NCI-H2107 (cell line): ENCODE data around the gene KLC4.
"Not testable (repeated sequence)": the region's sequence is repeated elsewhere in the genome, so short reads cannot be mapped to it uniquely, and the experiment has no call there.

ENCODE experiments used
- DNase-seq: peaks from one replicate; lab custom pipeline; 2025; lab: John Stamatoyannopoulos, UW

KLC4 gene

GRCh38 chr6:43036712-43037111 is 22.7 kb upstream of the KLC4 start:
- DNase-seq: no peak

- no peak for DNase-seq
Observed at GRCh38 chr6:43037197-43037596, 22.2 kb upstream of the KLC4 start.

- no peak for DNase-seq
Observed at GRCh38 chr6:43037706-43038105, 21.7 kb upstream of the KLC4 start.

GRCh38 chr6:43038727-43039126 is 20.7 kb upstream of the KLC4 start:
- no peak for DNase-seq

- no peak for DNase-seq
Observed at GRCh38 chr6:43040542-43041257, 18.7 kb upstream of the KLC4 start.

- not testable (repeated sequence) for DNase-seq
Observed at GRCh38 chr6:43041475-43041874, 18.0 kb upstream of the KLC4 start.

GRCh38 chr6:43043310-43043709 is 16.1 kb upstream of the KLC4 start:
- DNase-seq: no peak

- DNase-seq: no peak
Observed at GRCh38 chr6:43045371-43045930, 14.0 kb upstream of the KLC4 start.

- no peak for DNase-seq
Observed at GRCh38 chr6:43047998-43048397, 11.4 kb upstream of the KLC4 start.

- no peak for DNase-seq
Observed at GRCh38 chr6:43050981-43051380, 8.4 kb upstream of the KLC4 start.

GRCh38 chr6:43052225-43052841 is 7.1 kb upstream of the KLC4 start:
- DNase-seq: no peak

GRCh38 chr6:43052842-43053544 is 6.4 kb upstream of the KLC4 start:
- no peak for DNase-seq

GRCh38 chr6:43053545-43054205 is 5.8 kb upstream of the KLC4 start, which contains the start of gene CUL7:
CUL7 (minus strand) TSS chr6:43053851; CDS start chr6:43052788, 1,063 bp downstream.
- DNase-seq: peak; percentile 41

- no peak for DNase-seq
Observed at GRCh38 chr6:43054206-43054943, 5.1 kb upstream of the KLC4 start.

GRCh38 chr6:43055966-43056365 is 3.5 kb upstream of the KLC4 start:
- no peak for DNase-seq

GRCh38 chr6:43058531-43058930 is 900 bp upstream of the KLC4 start:
- no peak for DNase-seq

- no peak for DNase-seq
Observed at GRCh38 chr6:43060034-43060754, 763 bp downstream of the KLC4 start.

- DNase-seq: no peak
Observed at GRCh38 chr6:43060755-43061633, 1.6 kb downstream of the KLC4 start.

GRCh38 chr6:43061861-43062260 is 2.4 kb downstream of the KLC4 start:
- no peak for DNase-seq

- DNase-seq: no peak
Observed at GRCh38 chr6:43062818-43063217, 3.4 kb downstream of the KLC4 start.
